ENCODE measurements around the gene RNF13.

The RNF13 gene

DNA sequence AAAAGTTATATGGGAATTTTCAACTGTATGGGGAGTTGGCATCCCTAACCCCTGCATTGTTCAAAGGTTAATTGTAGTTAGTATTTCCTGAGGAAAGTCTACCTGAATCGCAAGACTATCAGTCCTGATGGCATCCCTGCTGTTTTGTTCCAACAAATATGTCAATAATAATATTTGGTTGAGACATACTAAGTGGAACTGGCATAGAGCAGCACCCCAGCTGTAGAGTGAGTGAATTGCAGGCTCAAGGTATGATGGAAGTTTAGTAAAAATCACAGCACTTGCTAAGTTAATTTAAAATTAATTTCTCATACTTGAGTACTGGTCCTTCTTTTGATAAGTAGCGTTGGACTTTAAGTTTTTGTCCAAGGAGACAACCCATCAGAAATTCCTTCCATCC, 42.8 kb upstream of the RNF13 start:
- DNase-seq (ENCODE audit: low read depth), result no peak
- no peak overlapping the region for H3K4me3 ChIP-seq (ENCODE audit: low read depth, low read length)
- TF ChIP-seq, protein P1, sequence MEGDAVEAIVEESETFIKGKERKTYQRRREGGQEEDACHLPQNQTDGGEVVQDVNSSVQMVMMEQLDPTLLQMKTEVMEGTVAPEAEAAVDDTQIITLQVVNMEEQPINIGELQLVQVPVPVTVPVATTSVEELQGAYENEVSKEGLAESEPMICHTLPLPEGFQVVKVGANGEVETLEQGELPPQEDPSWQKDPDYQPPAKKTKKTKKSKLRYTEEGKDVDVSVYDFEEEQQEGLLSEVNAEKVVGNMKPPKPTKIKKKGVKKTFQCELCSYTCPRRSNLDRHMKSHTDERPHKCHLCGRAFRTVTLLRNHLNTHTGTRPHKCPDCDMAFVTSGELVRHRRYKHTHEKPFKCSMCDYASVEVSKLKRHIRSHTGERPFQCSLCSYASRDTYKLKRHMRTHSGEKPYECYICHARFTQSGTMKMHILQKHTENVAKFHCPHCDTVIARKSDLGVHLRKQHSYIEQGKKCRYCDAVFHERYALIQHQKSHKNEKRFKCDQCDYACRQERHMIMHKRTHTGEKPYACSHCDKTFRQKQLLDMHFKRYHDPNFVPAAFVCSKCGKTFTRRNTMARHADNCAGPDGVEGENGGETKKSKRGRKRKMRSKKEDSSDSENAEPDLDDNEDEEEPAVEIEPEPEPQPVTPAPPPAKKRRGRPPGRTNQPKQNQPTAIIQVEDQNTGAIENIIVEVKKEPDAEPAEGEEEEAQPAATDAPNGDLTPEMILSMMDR (IDR thresholded peaks at IDR 0.05; ENCODE audit: control insufficient read depth, extremely low read depth, insufficient read depth), result 0 out of 2 replicates have a peak, but pooled peaks have one; percentile 3

DNA sequence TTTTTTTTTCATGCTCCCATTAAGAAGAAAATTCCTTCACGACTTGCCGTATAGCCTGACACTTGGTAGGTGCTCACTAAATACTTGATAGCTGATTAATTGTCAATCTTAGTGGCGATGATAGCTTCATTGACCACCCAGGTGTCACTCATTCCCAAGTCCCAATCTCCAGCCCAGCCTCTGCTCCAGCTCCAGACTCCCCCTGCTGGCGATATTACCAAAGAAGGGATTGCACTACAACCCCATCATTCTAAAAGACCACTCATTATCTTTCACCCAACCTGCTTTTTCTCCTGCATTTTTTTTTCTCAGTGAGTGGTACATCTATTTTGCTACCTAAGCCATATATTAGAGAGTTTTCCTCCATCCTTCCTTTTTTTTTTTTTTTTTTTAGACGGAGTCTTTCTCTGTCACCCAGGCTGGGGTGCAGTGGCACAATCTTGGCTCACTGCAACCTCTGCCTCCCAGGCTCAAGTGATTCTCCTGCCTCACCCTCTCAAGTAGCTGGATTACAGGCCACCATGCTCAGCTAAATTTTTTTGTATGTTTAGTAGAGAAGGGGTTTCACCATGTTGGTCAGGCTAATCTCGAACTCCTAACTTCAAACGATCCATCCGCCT, 41.3 kb upstream of the RNF13 start:
- H3K4me3 ChIP-seq (ENCODE audit: low read depth, low read length), result no peak overlapping the region
- TF ChIP-seq, protein P1 (IDR thresholded peaks at IDR 0.05; ENCODE audit: control insufficient read depth, extremely low read depth, insufficient read depth), result peak; percentile 67
- no peak for DNase-seq (ENCODE audit: low read depth)

DNA sequence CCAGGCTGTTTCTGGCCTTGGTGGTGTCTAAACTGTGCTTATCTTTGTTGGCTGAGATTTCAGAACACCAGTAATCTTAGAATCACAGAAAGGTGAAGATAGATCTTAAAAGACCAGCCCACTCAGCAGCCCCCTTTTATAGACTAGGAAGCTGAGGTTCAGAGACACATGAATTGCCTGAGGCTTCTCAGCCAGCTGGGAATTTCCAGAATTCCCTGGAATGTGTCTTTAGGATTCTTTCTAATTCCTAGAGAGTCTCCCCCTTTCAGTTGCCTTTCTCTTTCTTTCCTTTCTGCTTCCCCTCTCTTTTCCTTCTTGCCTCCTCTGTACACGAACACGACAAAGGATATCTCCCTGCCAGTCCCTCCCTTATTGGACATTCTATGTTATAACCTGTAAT, 40.2 kb upstream of the RNF13 start:
- H3K4me3 ChIP-seq (ENCODE audit: low read depth, low read length), result no peak overlapping the region
- DNase-seq (ENCODE audit: low read depth), result no peak

DNA sequence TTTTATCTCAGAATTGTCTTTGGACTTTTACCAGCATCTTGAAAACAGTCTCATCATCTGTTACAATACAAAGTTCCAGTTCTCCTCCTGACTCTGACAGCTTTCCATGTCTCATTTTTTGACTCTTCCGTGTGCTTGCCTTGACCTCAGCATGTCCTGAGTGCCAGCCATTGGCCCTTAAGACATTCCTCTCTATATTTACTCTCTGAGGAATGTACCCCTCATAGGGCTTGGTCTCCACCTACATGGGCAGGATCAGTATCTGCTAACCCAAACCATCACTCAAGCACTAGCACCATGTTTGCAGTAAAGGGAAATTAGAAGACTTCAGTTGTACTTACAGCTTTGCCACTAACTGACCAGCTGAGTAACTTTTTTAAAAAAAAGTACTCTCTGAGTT, 36.8 kb upstream of the RNF13 start:
- DNase-seq (ENCODE audit: low read depth), result no peak
- no peak overlapping the region for H3K4me3 ChIP-seq (ENCODE audit: low read depth, low read length)
- TF ChIP-seq, protein P1 (IDR thresholded peaks at IDR 0.05; ENCODE audit: control insufficient read depth, extremely low read depth, insufficient read depth), result no peak

More for the DNA sequence above, 40.2 kb upstream of the RNF13 start:
- TF ChIP-seq, protein P1 (IDR thresholded peaks at IDR 0.05; ENCODE audit: control insufficient read depth, extremely low read depth, insufficient read depth), result no peak

DNA sequence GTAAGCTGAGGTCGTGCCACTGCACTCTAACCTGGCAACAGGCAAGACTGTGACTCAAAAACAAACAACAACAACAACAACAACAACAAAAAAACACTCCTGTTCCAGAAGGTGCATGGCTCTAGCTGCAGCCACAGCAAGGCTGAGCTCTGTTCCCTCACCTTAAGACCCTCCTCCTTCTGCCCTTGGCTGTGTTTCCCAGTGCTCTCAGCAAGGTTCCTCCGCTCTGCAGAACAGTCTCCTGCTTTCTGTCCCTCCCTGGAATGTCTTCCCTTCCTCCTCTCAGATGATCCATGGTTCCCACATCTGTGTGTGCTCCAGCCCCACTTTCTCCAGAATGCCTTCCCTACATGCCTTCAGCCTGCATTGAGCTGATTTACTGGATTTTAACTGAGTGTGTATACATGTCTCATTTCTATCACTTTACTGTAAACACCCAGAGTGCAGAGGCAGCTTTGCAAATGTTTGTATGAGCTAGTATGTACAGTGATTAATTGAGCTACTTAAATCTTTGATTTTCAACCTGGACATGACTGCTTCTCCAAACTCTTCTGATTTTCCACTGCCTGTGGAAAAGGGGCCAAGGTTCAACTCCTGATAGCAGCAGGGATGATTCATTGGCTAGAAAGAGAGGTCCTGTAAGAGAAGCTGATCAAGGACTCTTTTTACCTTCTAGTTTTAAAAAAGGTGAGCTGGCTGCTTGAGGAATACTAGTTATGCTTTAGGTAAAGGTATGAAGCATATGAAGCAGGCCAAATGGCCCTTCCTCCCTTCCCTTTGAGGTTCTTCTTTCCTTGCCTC, 35.4 kb upstream of the RNF13 start:
- DNase-seq (ENCODE audit: low read depth), result no peak
- TF ChIP-seq, protein P1 (IDR thresholded peaks at IDR 0.05; ENCODE audit: control insufficient read depth, extremely low read depth, insufficient read depth), result no peak
- no peak overlapping the region for H3K4me3 ChIP-seq (ENCODE audit: low read depth, low read length)

DNA sequence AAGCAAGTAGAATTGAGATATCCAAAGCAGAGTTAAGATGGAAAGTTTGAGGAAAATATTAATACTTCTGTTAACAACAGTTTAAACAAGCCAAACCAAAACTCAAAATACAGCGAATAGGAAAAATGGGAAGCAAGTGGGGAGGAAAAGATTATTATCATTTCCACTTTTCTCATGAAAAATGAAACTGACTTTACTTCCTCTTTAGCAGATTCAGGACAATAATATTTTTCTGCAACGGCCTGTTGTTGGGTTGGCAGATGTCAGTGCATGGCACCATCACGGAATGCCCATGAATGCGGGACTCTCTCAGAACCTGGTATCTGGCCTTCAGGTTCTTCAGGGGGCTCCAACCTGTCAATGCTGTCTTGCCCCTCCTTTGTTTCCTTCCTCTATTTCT, 31.8 kb upstream of the RNF13 start:
- TF ChIP-seq, protein P1 (IDR thresholded peaks at IDR 0.05; ENCODE audit: control insufficient read depth, extremely low read depth, insufficient read depth), result no peak

More for the DNA sequence above, 31.8 kb upstream of the RNF13 start:
- DNase-seq (ENCODE audit: low read depth), result no peak
- no peak overlapping the region for H3K4me3 ChIP-seq (ENCODE audit: low read depth, low read length)
